GM18870 (cell line): ENCODE measurements around the gene TTC7B.

ENCODE experiments used
- ATAC-seq: cut with Tn5 transposase; IDR thresholded peaks from one replicate; pipeline ENCODE4 v1.9.1; 2021; ENCODE audit warnings: moderate library complexity; ENCODE audit not compliant: unreplicated experiment

TTC7B gene

GRCh38 chr14:90807060-90807459 is 9.2 kb downstream of the TTC7B start:
- no peak for ATAC-seq

GRCh38 chr14:90805662-90806540 is 10.3 kb downstream of the TTC7B start:
- ATAC-seq, result no peak

- ATAC-seq, result no peak
Observed at GRCh38 chr14:90805084-90805391, 11.2 kb downstream of the TTC7B start.

GRCh38 chr14:90804292-90805083 is 11.7 kb downstream of the TTC7B start:
- no peak for ATAC-seq

GRCh38 chr14:90803249-90803648 is 13.0 kb downstream of the TTC7B start:
- no peak for ATAC-seq

- no peak for ATAC-seq
Observed at GRCh38 chr14:90799420-90799819, 16.8 kb downstream of the TTC7B start.

- no peak for ATAC-seq
Observed at GRCh38 chr14:90797919-90798318, 18.3 kb downstream of the TTC7B start.

GRCh38 chr14:90797451-90797850 is 18.8 kb downstream of the TTC7B start:
- ATAC-seq, result no peak

GRCh38 chr14:90796329-90796728 is 19.9 kb downstream of the TTC7B start:
- ATAC-seq, result no peak

GRCh38 chr14:90795744-90796143 is 20.5 kb downstream of the TTC7B start:
- ATAC-seq, result no peak

GRCh38 chr14:90791486-90791885 is 24.7 kb downstream of the TTC7B start:
- no peak for ATAC-seq

GRCh38 chr14:90788031-90788430 is 28.2 kb downstream of the TTC7B start:
- no peak for ATAC-seq

GRCh38 chr14:90785876-90786450 is 30.3 kb downstream of the TTC7B start:
- ATAC-seq, result no peak

- no peak for ATAC-seq
Observed at GRCh38 chr14:90785471-90785870, 30.8 kb downstream of the TTC7B start.

GRCh38 chr14:90784621-90785270 is 31.5 kb downstream of the TTC7B start:
- ATAC-seq, result no peak

GRCh38 chr14:90783344-90783743 is 32.9 kb downstream of the TTC7B start:
- ATAC-seq, result no peak

GRCh38 chr14:90782892-90783291 is 33.3 kb downstream of the TTC7B start:
- ATAC-seq, result no peak

- no peak for ATAC-seq
Observed at GRCh38 chr14:90781876-90782275, 34.4 kb downstream of the TTC7B start.

GRCh38 chr14:90781344-90781761 is 34.9 kb downstream of the TTC7B start:
- ATAC-seq, result no peak

GRCh38 chr14:90780519-90780918 is 35.7 kb downstream of the TTC7B start:
- no peak for ATAC-seq

GRCh38 chr14:90778571-90779255 is 37.5 kb downstream of the TTC7B start:
- no peak for ATAC-seq
